ENCODE results near the gene KRTAP4-4. TPM values are rescaled to one million over a fixed set of nuclear protein-coding genes. Genes with fewer than 3 reads are reported as not detected.
"Not testable (repeated sequence)": the region's sequence is repeated elsewhere in the genome, so short reads cannot be mapped to it uniquely, and the experiment has no call there.

Gene KRTAP4-4
- total RNA-seq, 1 donor from 2014 or later = not detected

DNA sequence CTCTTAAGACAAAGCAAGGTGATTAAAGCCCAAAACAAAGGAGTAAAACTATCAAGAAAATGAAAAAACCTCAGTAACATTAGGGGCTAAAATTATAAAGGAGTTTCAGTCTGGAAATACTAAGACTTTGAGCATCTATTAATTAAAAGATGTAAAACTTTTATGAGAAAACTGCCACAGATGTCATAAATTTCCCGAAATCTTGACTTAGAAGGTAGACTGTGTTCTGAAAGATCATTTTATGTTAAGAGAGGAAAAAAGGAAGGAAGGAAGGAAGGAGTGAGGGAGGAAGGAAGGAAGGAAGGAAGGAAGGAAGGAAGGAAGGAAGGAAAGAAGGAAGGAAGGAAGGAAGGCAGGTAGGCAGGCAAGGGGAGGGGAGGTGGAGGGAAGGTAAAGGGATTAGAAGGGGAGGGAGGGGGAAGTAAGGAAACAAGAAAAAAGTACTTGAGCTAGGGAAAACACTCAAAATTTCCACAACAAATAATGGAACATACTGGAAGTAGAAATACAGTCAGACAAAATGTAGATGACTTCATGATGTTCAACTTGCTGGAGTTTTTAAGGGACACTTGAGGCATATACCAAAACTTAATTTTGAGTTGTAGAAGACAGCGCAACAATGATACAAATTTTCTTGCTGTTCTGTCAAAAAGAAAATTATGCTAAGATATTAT, 12.9 kb downstream of the KRTAP4-4 start:
- intact Hi-C loops (cut with DNase I) = no loop called here
- H3K9me3 ChIP-seq = no peaks in the 10 kb centered on the region
- TF ChIP-seq POLR2AphosphoS5 (IDR thresholded peaks at IDR 0.05; ENCODE audit: insufficient read depth in 1 of 2, low read depth in 1 of 2) (no peak), POLR2A (IDR thresholded peaks at IDR 0.05) (no peak), CTCF (IDR thresholded peaks at IDR 0.05) (no peak)
- no peaks in the 10 kb centered on the region for H3K27me3 ChIP-seq
- H3K4me1 ChIP-seq = no peaks in the 10 kb centered on the region
- DNase-seq (ENCODE audit: extremely low spot score in 2 of 2) = no peak
- H3K4me3 ChIP-seq = no peak overlapping the region
- H3K36me3 ChIP-seq = no peaks in the 10 kb centered on the region
- H3K27ac ChIP-seq = no peak overlapping the region

DNA sequence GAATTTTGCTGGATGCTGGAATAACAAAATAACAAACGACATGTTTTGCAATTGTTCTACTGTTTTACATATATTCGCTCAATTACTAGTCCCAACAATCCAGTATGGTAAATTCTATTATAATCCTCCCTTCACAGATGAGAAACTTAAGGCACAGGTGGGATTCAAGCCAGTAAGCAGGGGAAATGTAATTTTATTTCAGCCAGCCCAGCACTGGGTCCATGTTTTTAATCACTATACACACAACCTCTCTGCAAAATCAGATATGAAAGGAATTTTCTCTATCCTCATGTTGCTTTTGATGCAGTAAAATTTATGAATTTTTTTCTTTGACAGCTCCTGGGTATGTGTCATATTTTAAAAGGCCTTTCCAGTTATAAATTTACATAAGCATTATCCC, 15.3 kb downstream of the KRTAP4-4 start:
- Histone ChIP-seq H3K4me1 (no peaks in the 10 kb centered on the region), H3K4me3 (no peak overlapping the region), H3K36me3 (no peaks in the 10 kb centered on the region), H3K27me3 (no peaks in the 10 kb centered on the region), H3K27ac (no peak overlapping the region), H3K9me3 (no peaks in the 10 kb centered on the region)
- no peak for DNase-seq (ENCODE audit: extremely low spot score in 2 of 2)
- intact Hi-C loops (cut with DNase I) = no loop called here
- TF ChIP-seq POLR2AphosphoS5 (IDR thresholded peaks at IDR 0.05; ENCODE audit: insufficient read depth in 1 of 2, low read depth in 1 of 2) = no peak
- no peak for TF ChIP-seq POLR2A (IDR thresholded peaks at IDR 0.05)
- no peak for TF ChIP-seq CTCF (IDR thresholded peaks at IDR 0.05)

GRCh38 chr17:41144846-41145245, 15.7 kb downstream of the KRTAP4-4 start:
- Histone ChIP-seq H3K4me1 (no peaks in the 10 kb centered on the region), H3K9me3 (no peaks in the 10 kb centered on the region), H3K4me3 (no peak overlapping the region), H3K27me3 (no peaks in the 10 kb centered on the region), H3K27ac (no peak overlapping the region), H3K36me3 (no peaks in the 10 kb centered on the region)
- TF ChIP-seq CTCF (IDR thresholded peaks at IDR 0.05) (no peak), POLR2A (IDR thresholded peaks at IDR 0.05) (no peak), POLR2AphosphoS5 (IDR thresholded peaks at IDR 0.05; ENCODE audit: insufficient read depth in 1 of 2, low read depth in 1 of 2) (no peak)
- no peak for DNase-seq (ENCODE audit: extremely low spot score in 2 of 2)
- intact Hi-C loops (cut with DNase I) = no loop called here

DNA sequence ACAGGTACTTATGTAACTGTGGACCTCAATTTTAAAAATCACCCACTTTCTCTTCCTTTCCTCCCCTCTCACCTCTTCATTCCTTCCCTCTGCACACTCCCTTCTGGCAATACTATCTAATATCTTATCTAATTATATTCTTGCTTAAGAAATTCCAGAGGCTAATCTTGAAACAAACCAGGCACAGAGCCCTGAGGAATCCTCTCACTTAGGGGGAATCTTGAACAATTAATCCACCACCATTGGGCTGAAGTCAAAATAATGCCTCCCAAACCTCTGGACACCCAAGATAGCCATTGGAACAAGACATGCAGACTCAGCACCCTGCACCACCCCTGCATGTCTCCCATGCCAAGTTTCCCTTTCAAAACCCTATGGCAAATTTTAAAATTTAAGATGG, 19.2 kb downstream of the KRTAP4-4 start:
- Histone ChIP-seq H3K27me3 (no peaks in the 10 kb centered on the region), H3K27ac (no peak overlapping the region), H3K36me3 (no peaks in the 10 kb centered on the region), H3K9me3 (no peaks in the 10 kb centered on the region), H3K4me3 (no peak overlapping the region), H3K4me1 (no peaks in the 10 kb centered on the region)
- intact Hi-C loops (cut with DNase I) = no loop called here
- TF ChIP-seq CTCF (IDR thresholded peaks at IDR 0.05) = no peak
- TF ChIP-seq POLR2AphosphoS5 (IDR thresholded peaks at IDR 0.05; ENCODE audit: insufficient read depth in 1 of 2, low read depth in 1 of 2) = no peak
- TF ChIP-seq POLR2A (IDR thresholded peaks at IDR 0.05) = no peak
- DNase-seq (ENCODE audit: extremely low spot score in 2 of 2) = no peak

DNA sequence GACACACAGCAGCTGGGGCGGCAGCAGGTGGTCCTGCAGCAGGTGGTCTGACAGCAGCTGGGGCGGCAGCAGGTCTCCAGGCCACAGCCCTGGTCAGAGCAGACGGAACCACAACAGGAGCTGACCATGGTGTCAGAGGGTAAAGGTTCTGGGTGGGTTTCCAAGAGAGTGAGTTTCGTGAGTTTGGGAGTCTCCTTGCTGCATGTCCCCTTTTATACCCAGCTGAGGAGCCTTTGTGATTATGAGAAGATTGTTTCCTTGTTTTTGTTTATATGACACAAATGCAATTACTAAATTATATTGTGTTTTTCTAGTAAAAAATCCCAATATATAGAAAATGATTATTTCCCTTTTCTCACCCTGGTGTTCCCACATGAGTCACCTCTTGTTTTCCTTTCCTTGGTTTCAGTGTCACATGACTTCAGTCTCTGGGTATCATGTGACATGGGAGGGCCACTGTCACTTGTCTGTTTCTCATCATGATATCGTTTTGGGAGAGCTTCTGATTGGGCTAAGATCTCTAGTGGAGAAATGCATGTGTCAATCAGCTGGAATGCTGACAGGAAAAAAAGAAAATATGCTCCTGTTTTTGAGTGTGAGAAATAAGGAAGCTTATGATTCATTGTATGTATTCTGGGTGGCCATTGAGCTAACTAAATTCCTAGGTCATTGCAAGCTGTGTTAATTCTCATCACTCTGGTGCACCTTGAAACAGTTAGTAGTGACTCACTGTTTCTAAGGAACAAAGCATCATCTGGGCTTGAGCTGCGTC, 20.0 kb downstream of the KRTAP4-4 start, which contains the start of gene KRTAP4-6:
Gene KRTAP4-6, minus strand, starts transcription at position 185 of the 772 bp plus-strand sequence. Its CDS starts 57 bp downstream, at position 128.
- Histone ChIP-seq H3K36me3 (no peaks in the 10 kb centered on the region), H3K27ac (no peak within 1 kb of the TSS), H3K4me3 (no peak within 1 kb of the TSS), H3K9me3 (no peaks in the 10 kb centered on the region), H3K4me1 (no peaks in the 10 kb centered on the region), H3K27me3 (no peaks in the 10 kb centered on the region)
- intact Hi-C loops (cut with DNase I) = no loop called here
- DNase-seq (ENCODE audit: extremely low spot score in 2 of 2) = no peak
- TF ChIP-seq CTCF (IDR thresholded peaks at IDR 0.05) = no peak
- TF ChIP-seq POLR2AphosphoS5 (IDR thresholded peaks at IDR 0.05; ENCODE audit: insufficient read depth in 1 of 2, low read depth in 1 of 2) = no peak
- no peak for TF ChIP-seq POLR2A (IDR thresholded peaks at IDR 0.05)

DNA sequence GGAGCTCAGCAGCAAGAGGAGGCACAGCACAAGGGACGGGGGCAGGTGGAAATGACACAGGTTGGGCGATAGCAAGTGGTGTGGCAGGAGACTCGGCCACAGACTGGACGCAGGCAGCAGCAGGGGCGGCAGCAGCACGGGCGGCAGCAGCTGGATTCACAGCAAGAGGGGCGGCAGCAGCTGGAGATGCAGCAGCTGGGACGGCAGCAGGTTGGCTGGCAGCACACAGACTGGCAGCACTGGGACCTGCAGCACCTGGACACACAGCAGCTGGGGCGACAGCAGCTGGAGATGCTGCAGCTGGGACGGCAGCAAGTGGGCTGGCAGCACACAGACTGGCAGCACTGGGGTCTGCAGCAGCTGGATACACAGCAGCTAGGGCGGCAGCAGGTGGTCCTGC, 20.7 kb downstream of the KRTAP4-4 start:
- H3K27me3 ChIP-seq; H3K4me1 ChIP-seq; H3K36me3 ChIP-seq; H3K27ac ChIP-seq; intact Hi-C loops (cut with DNase I); H3K4me3 ChIP-seq; H3K9me3 ChIP-seq; DNase-seq (ENCODE audit: extremely low spot score in 2 of 2): not testable (repeated sequence)
